HG03060 (cell line): ENCODE data around the gene OCA2.
"Not testable (repeated sequence)": the region's sequence is repeated elsewhere in the genome, so short reads cannot be mapped to it uniquely, and the experiment has no call there.

ENCODE experiments used
- ATAC-seq: cut with Tn5 transposase; IDR thresholded peaks from one replicate; pipeline ENCODE4 v1.9.1; 2021; ENCODE audit warnings: low read depth, moderate number of reproducible peaks; ENCODE audit not compliant: unreplicated experiment

Gene OCA2

DNA sequence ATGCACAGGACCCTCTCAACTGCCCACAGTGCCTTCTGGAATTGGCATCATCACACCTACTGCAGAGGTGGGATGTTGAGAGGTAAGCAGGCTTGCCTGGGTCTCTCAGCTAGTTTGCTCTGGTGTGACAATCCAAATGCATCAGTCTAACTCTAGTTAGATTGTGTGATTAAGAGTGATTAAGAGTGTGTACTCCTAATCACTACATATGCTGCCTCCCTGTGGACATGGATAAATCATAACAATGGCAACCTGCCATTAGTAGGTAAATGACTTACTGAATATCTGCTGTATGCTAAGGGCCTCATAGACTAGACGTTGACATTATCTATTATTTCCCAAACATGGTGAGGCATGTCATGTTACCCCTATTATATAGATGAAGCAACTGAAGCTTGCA is 342.1 kb downstream of the OCA2 start:
- no peak for ATAC-seq

DNA sequence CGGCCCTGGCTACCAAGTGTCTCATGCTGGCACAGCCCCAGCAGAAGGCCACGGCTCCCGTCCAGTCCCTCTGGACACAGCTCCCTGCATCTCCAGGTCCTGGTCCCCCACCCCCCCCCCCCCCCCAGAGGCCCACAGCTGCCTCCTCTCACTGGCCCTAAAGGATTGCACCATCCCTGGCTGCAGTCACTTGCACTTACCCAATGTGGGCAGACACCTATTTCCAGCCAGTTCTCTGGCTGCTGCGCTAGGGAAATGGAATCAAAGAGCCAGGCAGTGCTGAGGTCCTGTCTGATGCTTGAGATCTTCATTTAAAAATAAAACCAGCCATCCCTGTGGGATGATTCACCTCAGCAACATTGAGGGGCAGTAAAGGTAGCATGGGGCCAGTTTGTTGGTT is 346.4 kb downstream of the OCA2 start:
- no peak for ATAC-seq

DNA sequence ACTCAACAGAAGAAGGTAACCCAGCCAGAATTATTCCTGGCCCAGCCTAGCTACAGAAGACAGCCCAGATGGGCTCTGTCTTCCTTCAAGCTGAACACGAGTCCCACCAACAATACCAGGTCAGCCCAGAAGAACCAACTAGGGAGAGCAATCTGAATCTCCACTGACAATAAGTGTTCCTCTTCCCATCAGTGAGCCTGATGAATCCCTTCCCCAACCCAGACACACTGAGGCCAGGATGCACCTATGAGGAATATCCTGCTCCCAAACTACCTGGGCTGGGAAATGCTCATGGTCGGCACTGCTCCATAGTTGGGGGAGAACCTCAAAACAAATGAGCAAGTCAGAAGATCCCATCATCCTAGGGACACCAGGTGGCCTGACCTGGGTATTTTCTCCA is 351.1 kb downstream of the OCA2 start:
- ATAC-seq = no peak

DNA sequence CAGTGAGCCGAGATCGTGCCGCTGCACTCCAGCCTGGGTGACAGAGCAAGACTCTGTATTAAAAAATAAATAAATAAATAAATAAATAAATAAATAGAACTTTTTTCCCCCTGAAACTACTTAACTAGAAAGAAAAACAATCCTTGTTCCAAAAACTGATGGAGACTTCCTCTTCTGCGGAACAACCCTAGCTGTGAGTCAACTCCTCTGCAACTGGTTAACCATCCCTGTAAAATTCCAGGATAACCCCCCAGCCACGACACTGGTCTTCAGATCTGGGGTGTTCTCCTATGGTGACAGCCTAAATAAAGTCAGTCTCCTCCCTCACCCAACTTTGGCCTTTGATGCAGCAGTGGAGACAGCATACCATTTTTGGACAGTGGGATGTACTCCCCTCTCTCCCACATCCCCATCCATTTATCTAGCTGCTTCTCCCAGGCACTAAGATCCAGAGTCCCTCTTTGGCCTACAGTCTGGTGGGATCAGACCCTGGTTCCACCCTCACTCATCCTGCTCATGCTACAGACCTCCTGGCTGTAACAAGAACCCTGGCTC is 352.6 kb downstream of the OCA2 start:
- no peak for ATAC-seq

DNA sequence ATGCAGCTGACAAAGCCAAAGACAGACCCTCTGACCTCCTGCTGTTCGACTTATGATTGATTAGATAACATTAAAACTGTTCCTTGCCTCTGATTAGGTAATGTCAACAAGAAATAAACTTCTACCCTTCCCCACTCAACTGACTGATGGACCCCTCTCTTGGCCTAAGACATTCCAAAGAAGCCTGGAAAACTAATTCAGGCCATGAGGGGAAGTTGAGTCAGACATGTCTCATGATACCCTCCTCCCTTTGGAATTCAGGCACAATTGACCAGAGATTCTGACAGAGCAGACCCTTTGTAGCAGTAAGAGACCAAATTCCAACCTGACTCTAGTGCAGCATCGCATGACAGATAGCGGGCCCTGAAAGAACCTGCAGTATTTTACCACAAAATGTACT is 354.5 kb downstream of the OCA2 start:
- ATAC-seq = no peak

DNA sequence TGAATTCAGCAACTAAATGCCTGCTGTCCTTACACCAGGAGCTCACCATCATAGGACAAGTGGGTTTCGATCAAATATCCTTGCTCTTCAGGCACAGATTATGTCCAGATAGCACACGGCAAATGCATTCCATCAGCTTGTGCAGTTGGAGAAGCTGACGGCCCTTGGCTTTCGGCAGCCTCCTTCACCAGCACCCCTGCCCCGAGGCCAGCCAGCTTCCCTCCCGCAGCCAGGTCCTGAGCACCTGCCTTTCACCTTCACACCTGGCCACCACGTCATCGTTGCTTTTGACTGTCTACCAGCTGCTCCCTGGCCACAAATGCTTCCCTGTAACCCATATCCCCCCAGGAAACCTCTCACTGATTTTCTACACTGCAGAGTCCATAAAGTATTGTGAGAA is 355.5 kb downstream of the OCA2 start:
- no peak for ATAC-seq

DNA sequence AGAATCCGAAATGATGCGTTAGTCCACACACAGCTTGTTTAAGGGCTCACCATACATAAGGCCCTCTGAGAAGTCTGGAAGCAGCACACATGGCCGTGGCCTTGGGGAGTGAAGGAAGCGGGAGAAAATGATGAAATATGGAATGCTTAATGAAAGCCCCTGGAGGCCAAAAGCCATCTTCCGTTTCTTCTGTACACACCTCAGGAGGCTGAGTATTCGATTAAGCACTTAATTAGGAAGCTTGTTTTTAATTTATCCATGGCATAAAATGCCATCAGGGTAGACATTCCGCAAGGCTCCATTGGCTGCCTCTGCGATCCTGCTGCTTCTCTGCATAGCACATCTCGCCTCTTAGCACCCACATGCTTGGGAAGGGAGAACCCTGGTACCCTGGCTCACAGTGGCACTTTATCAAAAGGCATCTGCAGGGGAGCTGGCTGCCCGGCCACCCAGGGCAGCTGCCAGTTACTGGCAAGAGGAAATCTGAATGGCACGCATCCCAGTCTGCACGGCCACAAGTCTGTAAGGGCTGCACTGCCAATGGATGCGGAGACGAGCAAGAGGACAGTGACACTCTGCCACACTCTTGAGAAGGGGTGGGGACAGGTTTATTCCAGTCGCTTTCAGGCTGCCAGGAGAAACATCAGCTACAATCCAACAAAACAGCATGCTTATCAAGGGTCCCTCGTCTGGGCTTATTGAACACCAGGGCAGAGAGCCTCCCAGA is 356.2 kb downstream of the OCA2 start:
- ATAC-seq = no peak

DNA sequence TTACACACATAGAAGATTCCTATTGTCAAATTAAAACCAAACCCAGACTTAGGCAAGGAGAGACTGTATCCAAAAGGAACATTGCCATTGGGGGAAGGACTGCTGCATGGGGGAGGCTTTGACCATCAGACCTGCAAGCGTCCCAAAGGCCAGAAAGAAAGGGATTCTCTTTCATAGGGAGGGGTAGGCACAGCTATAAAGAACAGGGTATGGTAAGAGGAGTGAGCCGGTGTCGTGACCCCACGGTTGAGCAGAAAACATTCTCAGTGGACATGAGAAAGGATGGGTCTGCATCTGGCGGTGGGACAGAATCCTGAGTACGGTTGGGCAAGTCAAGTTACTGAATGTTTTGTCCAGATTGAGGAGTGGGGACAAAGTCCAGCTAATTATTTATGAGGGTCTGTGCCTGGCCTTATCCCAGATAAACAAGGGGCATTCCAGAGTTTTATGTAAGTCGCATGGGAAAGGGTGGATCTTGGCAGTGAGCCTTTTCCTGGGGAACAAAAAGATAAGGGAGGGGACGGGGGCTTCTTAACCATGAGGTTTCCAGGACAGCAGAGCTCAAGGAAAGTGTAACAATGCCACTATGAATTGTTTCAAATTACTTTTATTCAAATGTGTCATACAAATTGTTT is 357.8 kb downstream of the OCA2 start:
- ATAC-seq = no peak

DNA sequence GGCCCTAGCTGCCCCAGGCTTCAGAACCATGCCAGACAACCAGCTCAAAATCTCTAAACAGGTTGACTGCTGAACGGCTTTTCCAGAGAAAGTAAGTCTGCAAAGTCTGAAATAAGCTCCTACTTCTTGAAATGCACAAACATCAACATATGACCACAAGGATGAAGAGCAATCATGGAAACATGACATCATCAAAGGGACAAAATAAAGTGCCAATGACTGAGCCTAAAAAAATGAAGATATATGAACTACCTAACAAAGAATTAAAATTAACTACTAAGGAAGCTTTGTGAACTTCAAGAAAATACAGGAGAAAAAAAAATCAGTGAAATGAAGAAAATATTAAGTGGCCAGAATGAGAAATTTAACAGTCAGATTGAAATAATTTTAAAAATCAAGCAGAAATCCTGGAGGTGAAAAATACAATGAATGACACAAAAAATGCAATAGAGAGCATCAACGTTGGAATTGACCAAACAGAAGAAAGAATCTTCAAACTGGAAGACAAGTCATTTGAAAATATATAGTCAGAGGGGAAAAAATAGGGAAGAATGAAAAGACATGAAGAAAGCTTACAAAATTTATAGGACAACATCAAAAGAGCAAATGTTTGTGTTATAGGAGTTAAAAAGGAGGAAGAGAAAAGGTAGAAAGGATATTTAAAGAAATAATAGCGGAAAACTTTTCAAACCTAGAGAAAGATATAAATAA is 364.2 kb downstream of the OCA2 start:
- no peak for ATAC-seq

DNA sequence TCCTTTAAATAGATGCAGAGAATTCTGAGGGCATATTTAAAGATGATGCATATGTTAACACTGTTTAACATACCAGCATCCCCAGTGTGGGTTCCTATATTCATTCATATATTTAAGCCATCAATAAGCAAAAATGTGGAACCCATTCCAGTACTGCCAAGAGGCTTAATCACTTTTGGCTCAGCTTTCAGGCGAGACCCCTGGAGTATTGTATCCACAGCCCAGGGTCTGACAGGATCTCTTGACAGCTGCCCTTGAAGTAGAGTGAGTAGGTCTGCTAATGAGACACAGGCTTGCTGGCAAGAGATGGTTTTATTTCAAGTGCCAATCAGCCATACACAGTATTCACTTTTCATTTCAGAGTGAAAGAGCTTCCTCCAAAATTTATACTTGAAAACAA is 367.3 kb downstream of the OCA2 start:
- ATAC-seq = no peak

DNA sequence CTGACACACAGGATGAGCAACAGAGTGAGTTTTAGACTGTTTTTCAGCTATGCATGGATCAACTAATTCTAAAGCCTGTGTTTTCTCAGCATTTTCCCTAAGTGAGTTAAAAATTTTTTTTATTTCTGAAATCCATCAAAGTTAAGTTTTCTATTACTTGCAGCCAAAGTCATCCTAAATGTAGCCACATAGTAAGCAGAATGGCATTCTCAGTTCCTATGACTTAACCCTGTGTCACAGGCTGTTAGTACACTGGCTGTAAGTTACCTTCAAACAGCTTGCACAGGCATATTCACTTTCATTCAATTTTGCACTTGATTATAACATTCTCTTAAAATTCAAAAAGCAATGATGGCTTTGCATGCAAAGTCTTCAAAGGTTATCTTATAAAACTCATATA is 368.2 kb downstream of the OCA2 start:
- ATAC-seq = no peak

DNA sequence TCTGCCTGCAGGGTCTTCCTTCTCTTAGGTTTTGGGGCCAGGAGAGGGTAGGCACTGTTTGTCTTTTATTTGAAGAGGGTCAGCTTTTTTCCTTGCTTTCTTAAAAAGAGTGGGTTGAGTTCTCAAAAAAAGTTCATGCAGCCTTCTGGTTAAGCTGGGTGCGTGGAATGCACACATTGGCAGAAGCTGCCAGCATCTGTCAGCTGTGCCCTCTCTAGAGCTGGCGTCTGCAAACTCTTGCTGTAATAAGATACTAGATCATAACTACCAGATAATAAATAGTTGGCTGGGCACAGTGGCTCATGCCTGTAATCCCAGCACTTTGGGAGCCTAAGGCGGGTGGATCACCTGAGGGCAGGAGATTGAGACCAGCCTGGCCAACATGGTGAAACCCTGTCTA is 373.4 kb downstream of the OCA2 start:
- no peak for ATAC-seq

DNA sequence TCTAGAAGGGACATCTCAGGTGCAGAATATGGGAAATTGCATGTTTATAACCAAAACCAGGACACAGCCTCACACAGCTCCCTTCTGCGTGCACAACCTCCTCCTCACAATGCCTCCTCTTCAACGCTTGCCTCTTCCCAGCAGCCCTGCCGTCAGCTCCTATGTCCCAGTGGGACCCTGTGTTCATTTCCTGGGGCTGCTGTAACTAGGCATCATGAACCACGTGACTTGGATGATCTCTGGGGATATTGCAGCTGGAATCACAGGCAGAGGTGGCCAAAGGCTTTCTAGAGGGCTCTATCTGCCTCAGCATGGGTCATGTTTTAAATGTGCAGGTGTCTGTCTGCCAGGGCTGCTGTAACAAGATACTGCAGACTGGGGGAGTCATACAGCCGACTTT is 375.3 kb downstream of the OCA2 start:
- ATAC-seq = no peak

DNA sequence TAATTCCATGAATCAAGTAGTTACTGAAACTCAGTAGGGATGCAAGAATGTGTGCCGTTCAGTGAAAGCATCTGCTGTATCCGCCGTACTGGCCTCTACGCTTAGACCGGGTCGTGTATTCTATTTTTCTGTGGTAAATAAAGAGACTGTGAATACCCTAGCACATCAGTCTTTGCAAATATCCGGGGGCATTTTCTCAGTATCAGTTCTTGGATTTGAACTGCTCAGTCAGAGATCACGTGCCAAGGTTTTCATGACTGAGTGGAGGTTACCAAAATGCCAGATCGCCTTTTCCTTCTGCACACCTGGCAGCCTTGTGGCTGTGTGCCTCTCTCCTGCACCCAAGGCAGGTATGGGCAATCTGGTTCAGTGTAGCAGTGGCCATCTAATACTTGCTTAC is 377.0 kb downstream of the OCA2 start:
- no peak for ATAC-seq

DNA sequence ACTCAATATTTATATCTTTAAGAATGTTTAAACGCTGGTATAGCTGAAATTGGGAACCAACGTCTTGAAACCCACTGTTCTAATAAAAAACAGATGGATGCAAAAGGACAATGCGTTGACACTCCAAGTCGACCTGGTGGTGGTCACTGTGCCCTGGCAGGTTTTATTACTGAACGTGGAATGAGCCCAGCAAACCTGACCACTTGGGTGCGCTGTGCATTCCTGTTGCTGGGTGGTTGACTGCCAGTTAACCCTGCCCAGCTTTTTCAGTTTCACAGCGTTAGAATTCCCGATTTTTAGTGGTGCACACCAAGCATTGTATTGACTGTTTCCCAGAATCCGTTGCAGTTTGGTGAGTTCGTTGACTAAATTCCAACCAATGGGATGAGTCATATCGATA is 384.4 kb downstream of the OCA2 start:
- no peak for ATAC-seq

DNA sequence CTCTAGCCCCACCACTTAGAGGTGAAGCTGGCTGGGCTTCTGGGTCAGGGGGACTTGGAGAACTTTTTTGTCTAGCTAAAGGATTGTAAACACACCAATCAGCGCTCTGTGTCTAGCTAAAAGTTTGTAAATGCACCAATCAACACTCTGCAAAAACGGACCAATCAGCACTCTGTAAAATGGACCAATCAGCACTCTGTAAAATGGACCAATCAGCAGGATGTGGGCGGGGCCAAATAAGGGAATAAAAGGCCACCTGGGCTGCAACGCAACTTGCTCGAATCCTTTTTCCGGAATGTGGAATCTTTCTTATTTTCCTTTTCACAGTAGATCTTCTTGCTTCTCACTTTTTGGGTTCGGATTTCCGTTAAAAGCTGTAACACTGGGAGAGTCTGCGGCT is 385.3 kb downstream of the OCA2 start:
- ATAC-seq = not testable (repeated sequence)

DNA sequence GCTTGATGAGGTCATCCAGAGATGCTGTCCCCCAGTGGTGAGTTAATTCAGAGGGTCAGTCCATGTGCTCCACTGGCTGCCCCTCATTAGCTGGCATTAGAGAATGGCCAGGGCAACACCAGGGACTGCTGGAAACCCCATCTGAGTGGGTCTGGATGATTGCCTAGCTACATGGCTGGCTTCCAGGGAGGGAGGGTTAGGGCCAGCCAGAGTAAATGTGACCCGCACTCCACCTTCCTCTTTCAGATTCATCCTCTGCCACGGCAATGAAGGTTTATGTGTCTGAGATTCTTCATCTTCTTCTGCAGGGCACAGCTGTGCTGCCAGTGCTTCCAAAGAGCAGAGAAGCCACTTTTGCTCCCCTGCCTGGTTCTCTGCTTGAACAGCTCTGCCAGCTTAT is 391.9 kb downstream of the OCA2 start:
- ATAC-seq = no peak

DNA sequence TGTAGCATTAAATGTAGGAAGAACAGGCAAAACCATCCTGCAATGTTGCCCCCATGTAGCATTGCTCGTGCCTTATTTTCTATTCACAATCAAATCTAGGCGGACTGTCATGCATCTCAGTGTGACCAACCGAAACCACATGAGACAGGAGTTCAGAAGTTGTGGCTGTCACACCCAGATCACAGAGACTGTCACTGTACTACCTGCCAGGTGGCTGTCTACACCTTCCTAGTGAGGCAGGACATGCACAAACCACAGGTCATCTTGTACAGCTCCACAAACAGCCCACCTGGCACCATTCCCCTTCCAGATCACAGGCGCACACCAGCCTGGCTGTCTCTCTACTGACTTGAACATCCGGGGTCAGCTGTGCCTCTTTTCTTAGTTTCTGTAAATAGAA is 392.8 kb downstream of the OCA2 start:
- ATAC-seq = no peak

DNA sequence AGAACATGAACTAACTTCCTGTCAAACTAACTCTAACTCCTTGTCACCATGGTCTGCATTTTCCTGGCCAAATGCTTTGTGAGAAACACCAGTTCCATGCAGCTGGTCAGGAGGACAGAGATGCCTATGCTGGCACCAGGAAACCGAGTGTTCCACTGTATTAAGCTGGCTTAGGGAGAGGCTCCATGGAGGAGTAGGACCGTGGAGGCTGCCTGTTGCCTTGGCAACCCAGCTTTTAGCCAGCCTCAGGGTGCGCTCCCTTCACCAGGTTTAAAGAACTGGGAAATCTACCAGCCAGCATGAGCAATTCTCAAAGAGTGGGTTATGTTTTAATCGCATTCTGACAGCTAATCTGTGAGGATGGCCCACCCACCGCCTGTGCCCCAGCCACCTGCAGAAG is 394.1 kb downstream of the OCA2 start:
- no peak for ATAC-seq
